K562 (cell line): ENCODE data around the gene PGS1. TPM values are rescaled to one million over a fixed set of nuclear protein-coding genes. Genes with fewer than 3 reads are reported as not detected.
A peak's percentile ranks its signal among the peaks of the same experiment; 100 is the strongest.

Source experiments
- ATAC-seq: fragments of 200-7000 bp; cut with Tn5 transposase; 3 replicates; pipeline ENCODE4 v1.9.1; 2020; ENCODE audit warnings: moderate library complexity
- BruUV-seq: library from RNA; stranded (reverse); fragments of 400-500 nt; replicated peaks from 2 replicates; lab custom pipeline; 2021; lab: Mats Ljungman, UMichigan
- CTCF ChIA-PET: fragments of 300-600 bp; formaldehyde crosslinking; extraction: SDS; loops from one replicate; lab custom pipeline; 2021; ENCODE audit warnings: low intra/inter-chr PET ratio; lab: Yijun Ruan, JAX
- POLR2A ChIA-PET: fragments of 300-600, 350-650 bp; sonication (Branson Sonifier 250); formaldehyde crosslinking; extraction: SDS; loops from one replicate; lab custom pipeline; 2021; ENCODE audit warnings: antibody characterized with exemption, inconsistent platforms; lab: Yijun Ruan, JAX
- DNase-seq, 4 experiments: peaks; one replicate each; pipeline versions ENCODE4 v3.0.0 to v3.0.0-alpha.2; 2011 to 2018; ENCODE audit warnings: low spot score in 3 of 4, mixed read lengths in 3 of 4; ENCODE audit errors: extremely low read depth in 1 of 4
- FAIRE-seq: peaks from 2 replicates; lab custom pipeline; 2011; peaks lifted over from hg19 to GRCh38; lab: Jason Lieb, UNC
- H2AFZ ChIP-seq: 2 replicates; pipeline ENCODE4 v1.6.0; 2011; ENCODE audit warnings: low read depth, low read length, control low read depth, inconsistent platforms
- H3K27ac ChIP-seq: fragments of 200-600 bp; 3 replicates; pipeline ENCODE4 v1.8.0; 2011; ENCODE audit warnings: low read depth, mild to moderate bottlenecking, control low read depth, inconsistent platforms, low read length, moderate library complexity, mixed read lengths; ENCODE audit errors: extremely low read depth
- H3K27me3 ChIP-seq, 2 experiments: fragments of 300-600 bp in 1 of 2; 2 replicates in 1 of 2; 3 replicates in 1 of 2; pipeline versions ENCODE4 v1.6.0 to v1.8.0; 2011; ENCODE audit warnings: inconsistent platforms in 2 of 2, low read length in 2 of 2, mild to moderate bottlenecking in 1 of 2, mixed read lengths in 1 of 2, moderate library complexity in 1 of 2; ENCODE audit not compliant: control insufficient read depth in 2 of 2, insufficient read depth in 2 of 2
- H3K36me3 ChIP-seq: fragments of 300-600 bp; 3 replicates; pipeline ENCODE4 v1.8.0; 2011; ENCODE audit warnings: mild to moderate bottlenecking, low read length, inconsistent platforms; ENCODE audit not compliant: control insufficient read depth, insufficient read depth
- H3K4me1 ChIP-seq, 2 experiments: fragments of 200-600 bp in 1 of 2; replicated peaks in 1 of 2; 2 replicates in 1 of 2; 3 replicates in 1 of 2; pipeline versions ENCODE4 v1.5.1 to v1.8.0; 2011; ENCODE audit warnings: inconsistent platforms in 2 of 2, low read length in 2 of 2, mild to moderate bottlenecking in 1 of 2, mixed read lengths in 1 of 2, moderate library complexity in 1 of 2; ENCODE audit not compliant: control insufficient read depth in 2 of 2, insufficient read depth in 2 of 2
- H3K4me2 ChIP-seq: 2 replicates; pipeline ENCODE4 v1.6.1; 2011; ENCODE audit warnings: low read length, control low read depth, inconsistent platforms, mixed read lengths; ENCODE audit not compliant: insufficient read depth
- H3K4me3 ChIP-seq: fragments of 200-600 bp; sonication (generic), shearing (Covaris generic); 2 replicates; pipeline ENCODE4 v1.5.1; 2016; ENCODE audit warnings: control low read depth, inconsistent platforms
- H3K79me2 ChIP-seq: fragments of 200-600 bp; 3 replicates; pipeline ENCODE4 v1.8.0; 2011; ENCODE audit warnings: low read length, inconsistent platforms; ENCODE audit not compliant: control insufficient read depth, insufficient read depth
- H3K9ac ChIP-seq, 2 experiments: 2 replicates each; pipeline versions ENCODE4 v1.6.0 to v1.6.1; 2011; ENCODE audit warnings: low read depth in 2 of 2, low read length in 2 of 2, control low read depth in 1 of 2, inconsistent platforms in 1 of 2, mild to moderate bottlenecking in 1 of 2, mixed read lengths in 1 of 2; ENCODE audit not compliant: insufficient read depth in 1 of 2
- H3K9me1 ChIP-seq: one replicate; pipeline ENCODE4 v1.6.0; 2011; ENCODE audit warnings: inconsistent platforms, mild to moderate bottlenecking, low read length, moderate library complexity; ENCODE audit not compliant: control insufficient read depth, insufficient read depth
- H3K9me3 ChIP-seq: replicated peaks from 2 replicates; pipeline ENCODE4 v1.5.1; 2011; ENCODE audit warnings: low read depth, low read length, inconsistent platforms; ENCODE audit not compliant: control insufficient read depth, insufficient read depth
- H4K20me1 ChIP-seq: replicated peaks from 2 replicates; pipeline ENCODE4 v1.6.1; 2011; ENCODE audit warnings: low read length, inconsistent platforms, mixed read lengths; ENCODE audit not compliant: control insufficient read depth, insufficient read depth
- BCLAF1 ChIP-seq, 2 experiments: fragments of 450-650 bp in 1 of 2; IDR thresholded peaks; 2 replicates each; pipeline ENCODE4 v1.6.1; 2011 to 2017; ENCODE audit warnings: low read depth in 2 of 2, antibody characterized with exemption in 1 of 2, borderline replicate concordance in 1 of 2, low read length in 1 of 2, mild to moderate bottlenecking in 1 of 2, mixed read lengths in 1 of 2; ENCODE audit not compliant: control insufficient read depth in 1 of 2
- GATAD2B ChIP-seq: fragments of 450-650 bp; IDR thresholded peaks from 2 replicates; pipeline ENCODE4 v1.6.1; 2017; ENCODE audit warnings: mild to moderate bottlenecking, borderline replicate concordance
- RNF2 ChIP-seq: sonication (generic); IDR thresholded peaks from 2 replicates; pipeline ENCODE4 v1.6.1; 2016
- ZNF263 ChIP-seq: sonication (generic); formaldehyde crosslinking; IDR thresholded peaks from 2 replicates; pipeline ENCODE4 v1.8.0; 2022; ENCODE audit warnings: mild to moderate bottlenecking, missing genetic modification reagents, borderline replicate concordance
- WGBS: fragments of 100-300 bp; shearing (Covaris generic); methylation state at CpG from one replicate; pipeline ENCODE4 v1.1.6; 2016; ENCODE audit warnings: low coverage, mixed read lengths; ENCODE audit not compliant: insufficient coverage; ENCODE audit errors: missing lambda C conversion rate; 5-methylcytosine and 5-hydroxymethylcytosine counted together
- in situ Hi-C: fragments of 300-500 bp; cut with MboI; formaldehyde crosslinking; loops from 4 replicates; pipeline ENCODE4 v1.15.0; 2018; ENCODE audit warnings: inconsistent platforms, mixed read lengths
- intact Hi-C: fragments of 100-400 bp; cut with micrococcal nuclease; formaldehyde crosslinking; loops from 2 replicates; pipeline ENCODE4 v1.14.2; 2022
- polyA plus RNA-seq, 8 experiments: library from polyadenylated mRNA; depleted of rRNA in 4 of 8; stranded (reverse) in 5 of 8; unstranded in 3 of 8; fragments of >200 nt; fragmentation: Nextera tagmentation in 2 of 8; fragmentation: Illumina TruSeq in 1 of 8; extraction: Ambion mirVana in 2 of 8; extraction: Trizol in 1 of 8; gene quantifications; 2 replicates each; pipeline versions ENCODE4 v1.2.1 to v1.2.3, GENCODE V29; 2011 to 2014; ENCODE audit warnings: inconsistent platforms in 1 of 8, missing spikeins in 1 of 8
- total RNA-seq, 7 experiments: library from RNA; depleted of rRNA in 6 of 7; stranded (reverse); fragments of >200 nt in 6 of 7; fragmentation: Illumina TruSeq in 2 of 7; extraction: Trizol in 2 of 7; gene quantifications; 2 replicates each; pipeline versions ENCODE4 v1.2.1 to v1.2.3, GENCODE V29; 2011 to 2021; ENCODE audit warnings: low replicate concordance in 1 of 7

Gene PGS1
- total and polyA plus RNA-seq, 9 of the 15 experiments (the other 6 are each of a cell fraction or from before 2014, with no cell fraction given), result 1.3 to 39.4 (median 22.3) TPM

DNA sequence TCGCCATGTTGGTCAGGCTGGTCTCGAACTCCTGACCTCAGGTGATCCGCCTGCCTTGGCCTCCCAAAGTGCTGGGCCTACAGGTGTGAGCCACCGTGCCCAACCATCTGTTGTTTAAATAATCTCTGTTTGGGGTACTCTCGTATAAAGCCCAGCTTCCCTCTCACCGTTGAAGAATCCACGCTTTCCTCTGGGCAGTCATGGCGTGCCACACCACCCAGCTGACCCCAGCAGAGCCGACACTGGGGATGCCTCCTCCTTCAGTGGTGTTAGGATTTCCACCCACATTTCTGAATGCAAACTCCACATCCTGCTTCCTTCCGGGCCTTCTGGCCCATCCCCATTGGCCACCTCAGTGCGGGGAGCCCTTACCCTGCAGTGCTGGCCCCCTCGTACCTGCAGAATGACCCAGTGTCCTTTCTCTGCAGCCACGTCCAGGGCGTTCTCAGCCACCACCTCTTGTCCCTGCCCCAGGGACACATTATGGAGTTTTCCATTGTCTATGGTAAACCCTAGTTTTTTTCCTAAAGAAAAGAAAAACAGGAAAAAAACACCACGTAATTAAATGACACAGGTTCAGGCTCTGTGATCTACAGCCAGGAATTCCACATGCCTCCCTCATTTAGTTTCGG, 60.4 kb downstream of the PGS1 start:
- no peak for DNase-seq
- no peak for FAIRE-seq
- no peaks in the 10 kb centered on the region for H3K9me1 ChIP-seq
- 24% methylated on average over 16 of the region's 16 CpGs for WGBS
- POLR2A ChIA-PET, result no interaction called here
- no peak overlapping the region for H3K4me2 ChIP-seq
- intact Hi-C loops, result no loop called here
- no peaks in the 10 kb centered on the region for H3K36me3 ChIP-seq
- H2AFZ ChIP-seq, result no peak overlapping the region
- H3K4me3 ChIP-seq, result no peak overlapping the region
- in situ Hi-C loops, result no loop called here
- H4K20me1 ChIP-seq, result peaks cover 4% of the 10 kb centered on the region; the same call in 1 of the 2 replicates
- H3K4me1 ChIP-seq, result no peaks in the 10 kb centered on the region; a peak in 1 of 5 replicates
- TF ChIP-seq ZNF263 (CRISPR knock-in tag), result peak; percentile 1; the same call in 1 of the 2 replicates
- no peak for TF ChIP-seq GATAD2B
- TF ChIP-seq, all 486 proteins: peak for 1
- BruUV-seq, result no TSS peak
- Histone ChIP-seq H3K79me2 (no peaks in the 10 kb centered on the region), H3K9me3 (no peaks in the 10 kb centered on the region), H3K27ac (no peak overlapping the region), H3K27me3 (peaks cover 22 to 53% of the 10 kb centered on the region in 2 experiments; a peak in 4 of 5 replicates), H3K9ac (no peak overlapping the region)
- no peak for ATAC-seq
- CTCF ChIA-PET, result no interaction called here

- POLR2A ChIA-PET, result interaction anchor here (0.6 to 1.0 kb wide), 2 partner anchors 204 to 485 kb away, joined by 3 read pairs; no protein-coding TSS in a partner anchor
- Histone ChIP-seq H3K4me1 (peaks cover 0 to 8% of the 10 kb centered on the region in 2 experiments; a peak in 3 of 5 replicates), H3K9ac (no peak overlapping the region), H3K27me3 (peaks cover 30 to 56% of the 10 kb centered on the region in 2 experiments), H2AFZ (no peak overlapping the region), H3K9me1 (no peaks in the 10 kb centered on the region), H3K27ac (no peak overlapping the region), H3K9me3 (no peaks in the 10 kb centered on the region), H3K79me2 (no peaks in the 10 kb centered on the region), H3K4me2 (no peak overlapping the region), H3K36me3 (no peaks in the 10 kb centered on the region), H3K4me3 (no peak overlapping the region), H4K20me1 (peaks cover 4% of the 10 kb centered on the region; the same call in 1 of the 2 replicates)
- FAIRE-seq (no peak), ATAC-seq (no peak), DNase-seq (no peak)
- WGBS, result under 1% methylated on average over 12 of the region's 12 CpGs
- no peak for TF ChIP-seq RNF2
- TF ChIP-seq BCLAF1 (IDR thresholded peaks at IDR 0.05; ENCODE audit: borderline replicate concordance in 1 of 2, control insufficient read depth in 1 of 2, low read depth in 2 of 2, low read length in 1 of 2), result no peak
- BruUV-seq, result no TSS peak
- in situ Hi-C loops (no loop called here), intact Hi-C loops (loop anchor here (10.0 kb wide), 1 partner anchor 263 kb away; no protein-coding TSS in a partner anchor)
- CTCF ChIA-PET, result no interaction called here
Observed at GRCh38 chr17:78441271-78441971, 63.0 kb downstream of the PGS1 start.
